HG02981 (cell line): ENCODE data around the gene IL13.
A peak's percentile ranks its signal among the peaks of the same experiment; 100 is the strongest.
"Not testable (repeated sequence)": the region's sequence is repeated elsewhere in the genome, so short reads cannot be mapped to it uniquely, and the experiment has no call there.

Experiments used
- ATAC-seq: cut with Tn5 transposase; IDR thresholded peaks from one replicate; pipeline ENCODE4 v1.9.1; 2021; ENCODE audit warnings: mild to moderate bottlenecking, moderate library complexity; ENCODE audit not compliant: unreplicated experiment

Gene IL13

GRCh38 chr5:132657676-132658380 lies at the start of gene IL13:
Gene IL13, plus strand, starts transcription at chr5:132658173. Its CDS starts 14 bp downstream, at chr5:132658187.
- no peak for ATAC-seq

- ATAC-seq = no peak
These were observed 46.0 kb upstream of the IL13 start for GRCh38 chr5:132611965-132612364.

GRCh38 chr5:132612846-132613245 lies 45.1 kb upstream of the IL13 start:
- no peak for ATAC-seq

GRCh38 chr5:132621699-132622098 lies 36.3 kb upstream of the IL13 start:
- ATAC-seq = no peak

- no peak for ATAC-seq
These were observed 35.4 kb upstream of the IL13 start for GRCh38 chr5:132622608-132623007.

GRCh38 chr5:132627470-132627869 lies 30.5 kb upstream of the IL13 start:
- ATAC-seq = no peak

- no peak for ATAC-seq
These were observed 29.2 kb upstream of the IL13 start for GRCh38 chr5:132628814-132629213.

GRCh38 chr5:132629230-132629944 lies 28.6 kb upstream of the IL13 start:
- ATAC-seq = no peak

- not testable (repeated sequence) for ATAC-seq
These were observed 24.4 kb upstream of the IL13 start for GRCh38 chr5:132633587-132633986.

GRCh38 chr5:132635873-132636272 lies 22.1 kb upstream of the IL13 start:
- peak; percentile 53 for ATAC-seq

- no peak for ATAC-seq
These were observed 20.7 kb upstream of the IL13 start for GRCh38 chr5:132637241-132637640.

- ATAC-seq = peak; percentile 61
These were observed 18.3 kb upstream of the IL13 start for GRCh38 chr5:132639706-132640130.

- ATAC-seq = no peak
These were observed 17.4 kb upstream of the IL13 start for GRCh38 chr5:132640613-132641012.

GRCh38 chr5:132641241-132641723 lies 16.7 kb upstream of the IL13 start:
- ATAC-seq = no peak

- no peak for ATAC-seq
These were observed 16.1 kb upstream of the IL13 start for GRCh38 chr5:132641841-132642240.

- no peak for ATAC-seq
These were observed 13.8 kb upstream of the IL13 start for GRCh38 chr5:132644177-132644576.

- ATAC-seq = no peak
These were observed 11.2 kb upstream of the IL13 start for GRCh38 chr5:132646583-132647266.

GRCh38 chr5:132647473-132647872 lies 10.5 kb upstream of the IL13 start:
- ATAC-seq = no peak

- ATAC-seq = no peak
These were observed 9.6 kb upstream of the IL13 start for GRCh38 chr5:132648355-132648754.

- no peak for ATAC-seq
These were observed 6.0 kb upstream of the IL13 start for GRCh38 chr5:132651838-132652469.

GRCh38 chr5:132653716-132654115 lies 4.3 kb upstream of the IL13 start:
- ATAC-seq = no peak
